ENCODE results near the gene POC1B.

Gene POC1B

GRCh38 chr12:89370421-89370831 is 155.4 kb downstream of the POC1B start:
- TF ChIP-seq CTCF (IDR thresholded peaks at IDR 0.05; ENCODE audit: control insufficient read depth, insufficient read depth, low read depth, low read length, missing control alignments) = no peak
- DNase-seq (ENCODE audit: low read depth) = no peak
- H3K4me3 ChIP-seq (ENCODE audit: control insufficient read depth, low read depth, low read length) = no peak overlapping the region

Data from AG09309 (cell line).